D721Med (cell line): ENCODE measurements around the gene ACOT11.

Source experiments
- DNase-seq: peaks from one replicate; pipeline ENCODE4 v3.0.0; 2011; ENCODE audit warnings: low spot score; ENCODE audit not compliant: insufficient read length
- FAIRE-seq: peaks from 2 replicates; lab custom pipeline; 2011; peaks lifted over from hg19 to GRCh38; lab: Jason Lieb, UNC
- CTCF ChIP-seq: IDR thresholded peaks from 2 replicates; pipeline ENCODE4 v1.5.1; 2012; ENCODE audit warnings: mild to moderate bottlenecking, control low read depth; ENCODE audit not compliant: insufficient read depth; ENCODE audit errors: missing control alignments

The ACOT11 gene

GRCh38 chr1:54588377-54588776 is 40.3 kb downstream of the ACOT11 start:
- no peak for DNase-seq
- FAIRE-seq: no peak
- no peak for TF ChIP-seq CTCF

GRCh38 chr1:54591127-54591756 is 43.2 kb downstream of the ACOT11 start:
- no peak for FAIRE-seq
- TF ChIP-seq CTCF: no peak
- DNase-seq: no peak

GRCh38 chr1:54593571-54594160 is 45.6 kb downstream of the ACOT11 start:
- no peak for TF ChIP-seq CTCF
- no peak for DNase-seq
- FAIRE-seq: no peak

- TF ChIP-seq CTCF: no peak
- no peak for DNase-seq
- FAIRE-seq: no peak
Observed at GRCh38 chr1:54594463-54594862, 46.4 kb downstream of the ACOT11 start.

GRCh38 chr1:54595956-54596498 is 48.0 kb downstream of the ACOT11 start:
- FAIRE-seq: no peak
- DNase-seq: no peak
- no peak for TF ChIP-seq CTCF

- no peak for DNase-seq
- no peak for TF ChIP-seq CTCF
- no peak for FAIRE-seq
Observed at GRCh38 chr1:54596756-54597155, 48.7 kb downstream of the ACOT11 start.

- TF ChIP-seq CTCF: no peak
- DNase-seq (no peak), FAIRE-seq (no peak)
Observed at GRCh38 chr1:54597455-54598030, 49.5 kb downstream of the ACOT11 start.
